GM21737 (cell line): Measurements from ENCODE around the gene SLC22A31.
"Not testable (repeated sequence)": the region's sequence is repeated elsewhere in the genome, so short reads cannot be mapped to it uniquely, and the experiment has no call there.

Source experiments
- ATAC-seq: cut with Tn5 transposase; IDR thresholded peaks from one replicate; pipeline ENCODE4 v1.9.1; 2021; ENCODE audit warnings: mild to moderate bottlenecking, moderate library complexity; ENCODE audit not compliant: unreplicated experiment

SLC22A31 gene

DNA sequence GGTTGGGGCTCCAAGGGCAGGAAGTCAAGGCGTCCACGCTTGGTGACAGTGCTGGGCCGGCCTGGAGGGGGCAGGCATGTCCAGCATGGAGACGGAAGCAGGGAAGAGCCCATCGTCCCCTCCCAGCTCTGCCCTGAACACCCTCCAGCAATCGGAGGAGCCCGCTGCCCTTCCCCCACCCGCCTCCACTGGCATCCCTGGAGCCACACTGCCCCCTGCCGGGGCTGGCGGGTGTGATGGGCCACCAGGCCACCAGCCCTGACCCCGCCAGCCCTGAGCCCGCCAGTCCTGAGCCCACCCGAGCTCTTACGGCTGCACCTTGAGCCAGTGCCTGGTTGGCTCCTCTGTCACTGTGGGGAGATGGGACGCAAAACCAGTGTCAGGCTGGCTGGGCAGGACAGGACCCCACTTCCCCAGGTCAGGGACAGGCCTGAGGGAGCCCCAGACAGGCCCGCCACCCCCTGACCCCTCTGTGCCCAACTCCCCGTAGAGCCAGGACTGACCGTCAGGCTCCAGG is 32.9 kb downstream of the SLC22A31 start:
- ATAC-seq, result no peak

DNA sequence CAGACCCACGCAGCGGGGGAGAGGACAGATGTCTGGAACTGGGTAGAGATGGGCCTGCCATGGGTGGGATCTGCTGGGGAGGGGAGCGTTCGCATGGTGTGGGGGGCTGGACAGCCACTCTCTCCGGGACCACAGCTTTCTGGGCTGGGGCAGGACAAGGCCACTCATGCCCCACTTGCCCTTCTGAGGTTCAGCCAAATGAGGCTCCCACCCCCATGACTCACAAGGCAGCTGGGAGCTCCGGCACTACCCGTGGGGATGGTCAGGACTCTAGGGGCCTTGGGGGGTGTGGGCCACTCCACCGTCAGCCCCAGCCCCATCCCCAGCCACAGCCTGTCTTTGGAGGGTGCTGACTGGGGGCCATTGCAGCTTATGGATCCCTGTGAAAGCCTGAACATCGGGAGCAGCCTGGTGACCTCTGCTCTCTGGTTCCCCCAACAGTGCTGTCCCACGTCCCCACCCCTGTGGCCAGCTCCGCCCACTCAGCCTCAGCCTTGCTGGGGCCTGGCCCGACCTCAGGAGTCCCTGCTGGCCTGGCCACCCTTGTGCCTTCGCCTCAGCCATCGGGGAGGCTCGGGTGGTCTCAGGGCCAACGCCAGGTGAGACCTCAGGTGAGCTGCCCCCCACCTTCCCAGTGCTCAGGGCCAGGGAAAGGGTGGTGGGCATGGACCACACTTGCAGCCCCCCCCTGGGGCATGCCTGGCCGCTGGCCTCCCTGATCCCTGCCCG is 33.5 kb downstream of the SLC22A31 start:
- ATAC-seq, result no peak

DNA sequence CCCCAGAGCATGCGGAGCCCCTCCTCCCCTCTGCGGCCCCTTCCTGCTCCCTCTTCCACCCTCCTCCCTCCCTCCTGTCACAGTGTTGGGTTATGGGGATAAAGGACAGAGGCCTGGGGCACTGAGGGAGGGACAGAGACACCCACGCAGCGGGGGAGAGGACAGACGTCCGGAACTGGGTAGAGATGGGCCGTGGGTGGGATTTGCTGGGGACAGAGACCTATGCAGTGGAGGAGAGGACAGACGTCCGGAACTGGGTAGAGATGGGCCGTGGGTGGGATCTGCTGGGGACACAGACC is 34.7 kb downstream of the SLC22A31 start:
- ATAC-seq, result not testable (repeated sequence)

- ATAC-seq, result no peak
Measured at GRCh38 chr16:89164847-89165680, 35.3 kb downstream of the SLC22A31 start.

DNA sequence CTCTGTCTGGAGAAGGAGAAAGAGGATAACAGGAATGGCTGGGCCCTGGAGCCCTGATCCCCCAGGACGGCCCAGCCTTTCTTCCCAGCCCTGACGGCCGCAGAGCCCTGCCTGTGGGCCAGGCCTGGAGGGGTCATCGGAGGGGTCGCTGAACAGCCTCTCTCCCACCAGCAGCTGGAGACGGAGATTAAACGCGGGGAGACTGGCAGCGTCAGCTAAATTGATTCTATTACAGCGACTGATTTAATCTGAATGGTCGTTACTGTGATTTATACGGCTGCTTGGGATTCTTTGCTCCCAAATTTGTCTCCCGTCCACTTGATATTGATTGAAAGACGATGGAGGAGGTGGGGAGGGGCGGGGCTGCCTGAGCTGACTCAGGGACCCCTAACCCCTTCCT is 35.9 kb downstream of the SLC22A31 start:
- no peak for ATAC-seq

- no peak for ATAC-seq
Measured at GRCh38 chr16:89163297-89163696, 37.0 kb downstream of the SLC22A31 start.

- ATAC-seq, result no peak
Measured at GRCh38 chr16:89161763-89162713, 38.3 kb downstream of the SLC22A31 start.

GRCh38 chr16:89160977-89161701 is 39.2 kb downstream of the SLC22A31 start:
- no peak for ATAC-seq

DNA sequence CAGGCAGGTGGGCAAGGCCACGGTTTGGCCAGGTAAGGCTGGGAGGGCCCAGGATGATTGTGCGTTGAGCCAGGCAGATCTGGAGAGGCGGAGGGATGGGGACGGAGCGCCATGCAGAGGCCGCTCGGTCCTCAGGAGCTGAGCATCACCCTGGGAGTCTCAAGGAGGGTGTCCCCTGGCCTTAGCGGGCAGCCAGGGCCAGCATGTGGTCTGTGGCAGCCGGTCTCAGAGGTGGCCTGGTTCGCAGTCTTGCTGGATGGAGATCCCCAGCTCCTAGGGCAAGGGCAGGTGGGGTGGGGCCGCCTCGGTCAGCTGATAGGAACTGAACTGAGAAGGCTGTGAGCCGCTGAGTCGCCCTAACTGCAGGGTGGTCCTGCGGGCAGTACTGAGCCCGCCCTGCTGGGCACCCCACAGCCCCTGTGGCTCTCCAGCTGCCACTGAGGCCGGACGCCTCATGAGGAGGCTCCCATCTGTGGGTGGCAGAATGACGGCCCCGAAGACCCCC is 40.4 kb downstream of the SLC22A31 start:
- no peak for ATAC-seq

- no peak for ATAC-seq
Measured at GRCh38 chr16:89159066-89159849, 41.1 kb downstream of the SLC22A31 start.

GRCh38 chr16:89157778-89158177 is 42.6 kb downstream of the SLC22A31 start:
- ATAC-seq, result no peak

DNA sequence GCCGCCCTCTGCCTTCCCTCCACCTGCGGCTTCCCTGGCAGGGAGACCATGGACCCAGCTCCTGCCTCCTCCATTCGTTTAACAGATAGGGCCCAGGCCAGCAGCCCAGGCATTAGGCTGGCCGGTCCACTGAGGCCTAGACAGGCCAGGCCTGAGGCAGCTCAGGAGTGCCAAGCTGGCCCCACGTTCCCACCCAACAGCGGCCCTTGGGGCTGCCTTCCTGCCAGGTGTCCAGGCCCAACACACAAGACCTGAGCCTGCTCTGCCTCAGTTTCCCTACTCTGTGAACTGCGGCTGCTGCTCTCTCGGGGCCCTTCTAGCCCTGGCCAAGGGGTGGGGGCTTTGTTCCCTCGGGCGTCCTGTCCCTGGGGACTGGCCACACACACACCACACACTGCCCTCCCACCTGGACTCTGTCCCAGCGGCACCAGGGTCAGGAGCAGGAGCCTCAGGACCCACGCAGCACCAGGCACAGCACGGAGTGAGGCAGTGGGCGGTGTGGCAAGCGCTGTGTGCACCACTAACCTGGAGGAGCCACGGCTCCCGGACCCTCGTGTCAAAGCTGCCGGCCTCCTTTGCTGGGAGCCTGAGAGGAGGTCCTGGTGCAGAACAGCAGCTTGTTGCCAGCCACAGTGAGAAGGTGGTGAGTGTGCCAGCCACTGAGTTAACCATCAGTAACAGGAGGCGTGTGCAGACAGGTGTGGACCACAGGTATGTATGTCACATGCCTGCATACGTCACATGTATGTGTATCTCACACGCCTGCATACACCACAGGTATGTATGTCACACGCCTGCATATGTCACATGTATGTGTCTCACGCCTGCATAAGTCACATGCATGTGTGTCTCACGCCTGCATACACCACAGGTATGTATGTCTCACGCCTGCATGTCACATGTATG is 43.3 kb downstream of the SLC22A31 start:
- ATAC-seq, result no peak

GRCh38 chr16:89155851-89156739 is 44.2 kb downstream of the SLC22A31 start:
- ATAC-seq, result no peak

- ATAC-seq, result no peak
Measured at GRCh38 chr16:89155184-89155679, 45.1 kb downstream of the SLC22A31 start.

DNA sequence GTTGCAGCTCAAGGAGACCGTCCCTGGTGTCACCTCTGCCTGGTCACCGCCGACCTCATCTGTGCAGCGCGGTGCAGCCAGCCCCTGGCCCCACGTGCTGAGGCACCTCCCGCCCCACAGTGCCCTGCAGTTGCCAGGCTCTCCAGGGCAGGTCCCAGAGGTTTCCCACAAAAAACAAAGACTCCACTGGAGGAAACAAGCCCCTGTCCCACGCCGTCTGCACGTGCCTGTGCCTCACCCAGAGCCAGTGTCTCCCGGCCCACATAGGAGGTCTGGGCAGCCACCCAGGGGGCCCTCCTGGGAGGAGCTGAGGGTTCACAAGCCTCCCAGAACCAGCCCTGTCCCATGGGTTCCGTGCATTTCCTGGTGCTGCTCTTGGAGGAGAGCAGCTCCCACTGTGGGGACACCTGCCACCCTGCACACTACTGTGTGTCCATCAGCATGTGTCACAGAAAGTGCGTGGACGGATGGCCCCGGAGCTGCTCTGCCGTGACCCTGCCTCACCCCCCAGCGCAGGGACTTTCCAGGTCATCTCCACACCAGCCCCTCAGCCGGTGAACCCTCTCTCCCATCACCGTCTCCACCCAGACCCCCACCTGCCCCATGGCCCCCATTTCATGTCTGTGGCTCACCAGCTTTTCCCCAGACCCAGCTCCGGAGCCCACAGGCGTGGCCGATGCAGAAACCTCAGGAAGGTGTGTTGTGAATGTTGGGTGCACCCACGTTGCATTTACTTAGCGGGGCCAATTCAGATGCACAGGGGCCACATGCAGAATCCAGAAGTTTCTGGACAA is 45.8 kb downstream of the SLC22A31 start:
- ATAC-seq, result no peak

DNA sequence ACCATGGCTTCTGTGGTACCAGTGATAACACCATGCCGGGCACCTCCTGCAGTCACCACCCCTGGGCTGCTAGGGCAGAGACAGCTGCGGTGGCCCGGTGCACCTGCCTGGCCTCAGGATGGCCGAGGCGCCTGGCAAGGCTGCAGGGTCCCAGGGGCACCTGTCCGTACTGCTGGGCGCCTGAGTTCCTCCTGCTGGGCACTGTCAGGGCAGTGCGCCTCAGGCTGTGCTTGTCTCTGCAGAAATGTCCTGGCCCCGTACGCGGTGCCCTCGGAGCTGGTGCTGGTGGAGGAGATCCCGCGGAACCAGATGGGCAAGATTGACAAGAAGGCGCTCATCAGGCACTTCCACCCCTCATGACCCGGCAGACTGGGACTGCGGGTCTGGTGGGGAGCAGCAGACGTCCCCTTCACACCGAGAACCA is 46.5 kb downstream of the SLC22A31 start:
- no peak for ATAC-seq
